ENCODE results near the gene CNTN5. TPM values are rescaled to one million over a fixed set of nuclear protein-coding genes. Genes with fewer than 3 reads are reported as not detected.

The CNTN5 gene
- polyA plus RNA-seq, 2 donors: not detected

DNA sequence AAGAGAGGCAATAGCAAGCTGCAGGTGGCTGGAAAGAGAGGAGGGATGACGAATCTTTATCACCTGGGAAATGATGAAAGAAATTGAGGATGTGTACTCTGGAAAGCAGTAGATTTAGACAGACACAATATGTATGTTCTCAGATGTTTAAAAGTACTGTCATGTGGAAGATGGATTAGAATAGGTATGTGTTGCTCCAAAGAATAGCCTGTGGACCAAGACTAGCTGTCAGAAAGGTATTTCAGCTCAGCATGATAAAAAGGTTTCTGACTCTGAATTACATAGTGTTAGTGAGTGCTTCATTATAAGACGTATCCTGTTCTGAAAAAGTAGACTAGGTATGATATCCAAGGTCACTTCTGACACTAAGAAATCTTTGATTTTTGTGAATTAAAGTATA lies 322.4 kb downstream of the CNTN5 start:
- Histone ChIP-seq H3K27ac (ENCODE audit: low read depth in 2 of 2, low read length in 1 of 2) (no peak overlapping the region), H3K4me1 (ENCODE audit: control insufficient read depth in 2 of 2, insufficient read depth in 2 of 2, low read length in 1 of 2) (no peaks in the 10 kb centered on the region), H3K9me3 (ENCODE audit: control insufficient read depth in 2 of 2, insufficient read depth in 1 of 2, low read depth in 1 of 2, low read length in 1 of 2) (no peaks in the 10 kb centered on the region), H3K4me3 (ENCODE audit: low read depth in 1 of 2, low read length in 2 of 2) (no peak overlapping the region), H3K27me3 (ENCODE audit: control insufficient read depth in 1 of 2, insufficient read depth in 2 of 2, low read length in 2 of 2) (no peaks in the 10 kb centered on the region), H3K36me3 (ENCODE audit: control insufficient read depth in 2 of 2, insufficient read depth in 2 of 2, low read length in 1 of 2) (no peaks in the 10 kb centered on the region)
- 56 to 60% methylated on average over 2 of the region's 2 CpGs for WGBS, 2 donors

DNA sequence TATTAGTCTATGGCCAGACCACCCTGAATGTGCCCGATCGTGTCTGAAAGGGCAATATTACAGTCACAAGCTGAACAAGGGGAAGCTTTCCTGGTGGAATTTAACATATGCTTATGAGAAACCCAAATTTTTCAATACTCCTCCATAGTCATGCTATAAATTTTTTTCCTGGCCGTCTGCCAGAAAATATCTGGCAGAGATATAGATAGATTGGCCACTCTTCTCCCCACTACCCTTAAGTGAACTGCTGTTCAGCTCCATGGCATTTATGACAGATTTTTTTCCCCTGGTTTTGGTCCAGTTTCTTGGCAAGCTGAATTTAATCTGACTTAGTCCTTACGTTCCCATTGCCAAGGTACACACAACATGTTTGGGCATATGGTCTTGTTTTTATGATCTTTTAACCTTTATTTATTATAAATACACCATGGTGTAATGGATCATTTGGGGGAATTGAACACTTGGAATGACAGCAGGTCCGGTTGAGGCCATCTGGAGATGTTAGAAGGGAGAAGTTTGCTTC lies 328.5 kb downstream of the CNTN5 start:
- no peak overlapping the region for H3K27ac ChIP-seq (ENCODE audit: low read depth in 2 of 2, low read length in 1 of 2)
- no peaks in the 10 kb centered on the region for H3K9me3 ChIP-seq (ENCODE audit: control insufficient read depth in 2 of 2, insufficient read depth in 1 of 2, low read depth in 1 of 2, low read length in 1 of 2)
- no peak overlapping the region for H3K4me3 ChIP-seq (ENCODE audit: low read depth in 1 of 2, low read length in 2 of 2)
- 50 to 63% methylated on average over 5 of the region's 5 CpGs for WGBS, 2 donors
- H3K27me3 ChIP-seq (ENCODE audit: control insufficient read depth in 1 of 2, insufficient read depth in 2 of 2, low read length in 2 of 2): no peaks in the 10 kb centered on the region
- H3K4me1 ChIP-seq (ENCODE audit: control insufficient read depth in 2 of 2, insufficient read depth in 2 of 2, low read length in 1 of 2): no peaks in the 10 kb centered on the region
- H3K36me3 ChIP-seq (ENCODE audit: control insufficient read depth in 2 of 2, insufficient read depth in 2 of 2, low read length in 1 of 2): no peaks in the 10 kb centered on the region

DNA sequence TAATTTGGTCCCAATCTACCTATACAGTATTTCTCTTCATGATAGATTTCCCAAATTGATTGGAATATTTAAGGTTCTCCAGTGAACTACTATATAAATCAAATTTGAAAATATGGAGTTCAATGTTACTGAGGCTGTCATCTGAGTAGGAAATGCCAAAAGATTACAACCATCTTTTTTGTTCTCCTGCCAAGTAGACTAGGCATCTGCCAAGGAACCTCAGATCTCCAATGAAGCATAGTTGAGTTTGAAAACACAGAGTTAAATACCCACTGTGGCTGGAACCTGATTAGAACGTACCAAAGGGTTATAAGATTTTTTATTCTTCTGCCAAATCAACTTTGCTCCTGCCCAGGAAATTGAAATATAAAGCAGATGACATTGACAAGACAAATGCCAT lies 330.9 kb downstream of the CNTN5 start:
- Histone ChIP-seq H3K36me3 (ENCODE audit: control insufficient read depth in 2 of 2, insufficient read depth in 2 of 2, low read length in 1 of 2) (no peaks in the 10 kb centered on the region), H3K27me3 (ENCODE audit: control insufficient read depth in 1 of 2, insufficient read depth in 2 of 2, low read length in 2 of 2) (no peaks in the 10 kb centered on the region), H3K4me3 (ENCODE audit: low read depth in 1 of 2, low read length in 2 of 2) (no peak overlapping the region), H3K4me1 (ENCODE audit: control insufficient read depth in 2 of 2, insufficient read depth in 2 of 2, low read length in 1 of 2) (no peaks in the 10 kb centered on the region), H3K27ac (ENCODE audit: low read depth in 2 of 2, low read length in 1 of 2) (no peak overlapping the region), H3K9me3 (ENCODE audit: control insufficient read depth in 2 of 2, insufficient read depth in 1 of 2, low read depth in 1 of 2, low read length in 1 of 2) (no peaks in the 10 kb centered on the region)
- 7 to 10% methylated on average over 1 of the region's 1 CpG for WGBS, 2 donors

DNA sequence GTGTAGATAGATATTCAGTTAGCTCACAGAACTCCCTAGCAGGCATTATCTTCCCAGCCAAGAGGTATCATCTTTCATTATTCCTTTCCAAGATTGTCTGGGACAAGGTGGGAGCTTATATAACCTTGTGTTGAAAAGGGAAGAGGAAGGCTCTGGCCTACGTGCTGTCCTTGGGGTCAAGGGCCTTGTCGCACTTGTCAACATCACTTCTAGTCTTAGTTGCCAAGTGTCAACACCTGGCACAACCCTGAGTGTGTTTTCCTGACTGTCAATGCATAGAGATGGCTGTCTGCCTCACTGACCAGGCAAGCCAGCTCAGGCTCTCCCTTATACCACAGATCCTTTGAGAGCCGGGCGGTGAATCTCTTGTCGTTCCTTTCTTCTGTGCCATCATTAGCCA lies 331.9 kb downstream of the CNTN5 start:
- no peaks in the 10 kb centered on the region for H3K4me1 ChIP-seq (ENCODE audit: control insufficient read depth in 2 of 2, insufficient read depth in 2 of 2, low read length in 1 of 2)
- H3K36me3 ChIP-seq (ENCODE audit: control insufficient read depth in 2 of 2, insufficient read depth in 2 of 2, low read length in 1 of 2): no peaks in the 10 kb centered on the region
- no peaks in the 10 kb centered on the region for H3K27me3 ChIP-seq (ENCODE audit: control insufficient read depth in 1 of 2, insufficient read depth in 2 of 2, low read length in 2 of 2)
- no peaks in the 10 kb centered on the region for H3K9me3 ChIP-seq (ENCODE audit: control insufficient read depth in 2 of 2, insufficient read depth in 1 of 2, low read depth in 1 of 2, low read length in 1 of 2)
- 75 to 76% methylated on average over 5 of the region's 5 CpGs for WGBS, 2 donors
- H3K27ac ChIP-seq (ENCODE audit: low read depth in 2 of 2, low read length in 1 of 2): no peak overlapping the region
- no peak overlapping the region for H3K4me3 ChIP-seq (ENCODE audit: low read depth in 1 of 2, low read length in 2 of 2)

DNA sequence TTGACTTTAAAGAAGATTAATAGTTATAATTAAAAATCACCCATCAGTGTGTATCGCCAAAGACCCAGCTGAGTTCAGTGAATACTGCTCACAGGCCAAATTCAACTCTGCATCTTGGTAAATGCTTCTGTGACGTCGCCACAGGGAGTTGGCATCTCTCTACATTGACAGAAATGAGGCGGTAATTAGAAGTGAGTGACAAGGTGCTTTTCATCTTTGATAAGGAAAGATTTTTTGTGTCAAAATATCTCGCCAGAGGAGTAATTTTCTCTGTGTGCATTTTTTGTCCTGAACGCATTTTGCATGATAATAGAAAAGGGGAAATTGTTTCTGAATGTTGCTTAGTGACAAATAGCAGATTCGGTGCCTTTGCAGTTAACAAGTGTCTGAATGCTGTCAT lies 345.8 kb downstream of the CNTN5 start:
- Histone ChIP-seq H3K27ac (ENCODE audit: low read depth in 2 of 2, low read length in 1 of 2) (no peak overlapping the region), H3K4me3 (ENCODE audit: low read depth in 1 of 2, low read length in 2 of 2) (no peak overlapping the region), H3K36me3 (ENCODE audit: control insufficient read depth in 2 of 2, insufficient read depth in 2 of 2, low read length in 1 of 2) (no peaks in the 10 kb centered on the region), H3K27me3 (ENCODE audit: control insufficient read depth in 1 of 2, insufficient read depth in 2 of 2, low read length in 2 of 2) (no peaks in the 10 kb centered on the region), H3K9me3 (ENCODE audit: control insufficient read depth in 2 of 2, insufficient read depth in 1 of 2, low read depth in 1 of 2, low read length in 1 of 2) (no peaks in the 10 kb centered on the region), H3K4me1 (ENCODE audit: control insufficient read depth in 2 of 2, insufficient read depth in 2 of 2, low read length in 1 of 2) (no peaks in the 10 kb centered on the region)
- WGBS, 2 donors: 78 to 81% methylated on average over 7 of the region's 7 CpGs

DNA sequence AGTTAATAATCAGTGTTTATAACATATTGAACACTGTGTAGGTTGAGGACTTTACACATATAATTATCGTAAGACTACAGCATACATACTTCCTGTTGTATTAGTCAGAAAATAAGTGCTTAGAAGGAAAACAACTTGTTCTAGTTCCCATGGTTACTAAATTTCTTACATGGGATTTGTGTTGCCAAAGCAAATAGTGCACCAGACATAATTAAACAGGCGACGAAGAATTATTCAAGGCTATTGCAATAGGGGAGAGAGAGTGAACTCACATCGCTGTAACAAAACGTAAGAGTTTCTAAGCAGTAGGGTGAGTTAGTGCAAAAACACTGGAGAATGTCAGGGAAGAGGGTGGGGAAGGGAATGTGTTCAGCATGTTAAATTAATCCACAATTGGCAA lies 347.8 kb downstream of the CNTN5 start:
- Histone ChIP-seq H3K4me1 (ENCODE audit: control insufficient read depth in 2 of 2, insufficient read depth in 2 of 2, low read length in 1 of 2) (no peaks in the 10 kb centered on the region), H3K9me3 (ENCODE audit: control insufficient read depth in 2 of 2, insufficient read depth in 1 of 2, low read depth in 1 of 2, low read length in 1 of 2) (no peaks in the 10 kb centered on the region), H3K36me3 (ENCODE audit: control insufficient read depth in 2 of 2, insufficient read depth in 2 of 2, low read length in 1 of 2) (no peaks in the 10 kb centered on the region), H3K4me3 (ENCODE audit: low read depth in 1 of 2, low read length in 2 of 2) (no peak overlapping the region), H3K27ac (ENCODE audit: low read depth in 2 of 2, low read length in 1 of 2) (no peak overlapping the region), H3K27me3 (ENCODE audit: control insufficient read depth in 1 of 2, insufficient read depth in 2 of 2, low read length in 2 of 2) (no peaks in the 10 kb centered on the region)
- 35 to 44% methylated on average over 5 of the region's 5 CpGs for WGBS, 2 donors

DNA sequence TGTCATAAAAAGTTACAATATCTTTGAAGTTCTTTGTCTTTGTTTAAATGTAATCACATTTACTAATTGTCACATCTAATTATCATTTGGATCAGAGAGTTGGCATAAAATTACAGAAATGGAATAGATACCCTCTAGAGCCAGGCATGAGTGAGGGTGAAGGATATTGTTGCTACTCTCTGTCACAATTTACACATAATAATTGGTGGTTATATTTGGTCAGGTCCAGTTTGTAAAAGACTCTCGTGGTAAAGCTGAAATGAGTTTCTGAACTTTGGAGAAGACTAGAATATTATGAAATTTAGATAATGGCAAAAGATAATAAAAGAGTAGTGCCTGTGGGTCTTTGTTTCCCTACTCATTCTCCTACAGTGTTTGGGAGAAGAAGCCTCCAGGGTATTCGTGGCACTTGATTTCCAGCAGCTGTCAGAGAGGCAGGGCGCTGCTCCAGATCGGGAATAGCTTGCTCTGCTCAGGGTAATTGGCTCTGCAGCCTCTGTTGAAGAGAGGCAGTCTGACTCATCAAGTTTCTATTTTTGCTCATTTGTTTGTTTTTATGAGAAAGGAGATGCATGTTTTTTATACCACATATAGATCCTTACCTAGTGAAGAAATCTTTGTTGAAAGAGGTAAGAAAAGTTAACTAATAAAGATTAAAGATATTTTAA lies 349.9 kb downstream of the CNTN5 start:
- Histone ChIP-seq H3K36me3 (ENCODE audit: control insufficient read depth in 2 of 2, insufficient read depth in 2 of 2, low read length in 1 of 2) (no peaks in the 10 kb centered on the region), H3K4me3 (ENCODE audit: low read depth in 1 of 2, low read length in 2 of 2) (no peak overlapping the region), H3K27ac (ENCODE audit: low read depth in 2 of 2, low read length in 1 of 2) (no peak overlapping the region), H3K4me1 (ENCODE audit: control insufficient read depth in 2 of 2, insufficient read depth in 2 of 2, low read length in 1 of 2) (no peaks in the 10 kb centered on the region), H3K9me3 (ENCODE audit: control insufficient read depth in 2 of 2, insufficient read depth in 1 of 2, low read depth in 1 of 2, low read length in 1 of 2) (no peaks in the 10 kb centered on the region), H3K27me3 (ENCODE audit: control insufficient read depth in 1 of 2, insufficient read depth in 2 of 2, low read length in 2 of 2) (no peaks in the 10 kb centered on the region)
- 15 to 27% methylated on average over 4 of the region's 4 CpGs for whole genome bisulfite sequencing, 2 donors

DNA sequence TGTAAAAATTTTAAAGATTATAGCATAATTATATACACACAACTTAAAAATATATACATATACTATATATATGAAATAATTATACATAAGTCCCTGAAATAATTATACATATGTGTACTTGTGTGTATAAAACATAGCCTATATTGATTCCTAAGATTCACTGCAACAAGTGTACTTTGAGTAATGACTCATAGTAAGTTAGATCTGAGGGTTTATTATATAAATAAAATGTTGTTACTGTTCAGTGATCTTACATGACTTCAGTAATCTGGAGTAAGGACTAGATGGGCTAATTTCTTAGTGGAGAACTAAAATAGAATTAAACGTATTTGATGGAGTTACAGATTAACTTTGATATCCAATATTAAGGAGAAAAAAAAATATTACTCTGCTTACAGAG lies 350.5 kb downstream of the CNTN5 start:
- no peaks in the 10 kb centered on the region for H3K9me3 ChIP-seq (ENCODE audit: control insufficient read depth in 2 of 2, insufficient read depth in 1 of 2, low read depth in 1 of 2, low read length in 1 of 2)
- 68 to 83% methylated on average over 1 of the region's 1 CpG for WGBS, 2 donors

DNA sequence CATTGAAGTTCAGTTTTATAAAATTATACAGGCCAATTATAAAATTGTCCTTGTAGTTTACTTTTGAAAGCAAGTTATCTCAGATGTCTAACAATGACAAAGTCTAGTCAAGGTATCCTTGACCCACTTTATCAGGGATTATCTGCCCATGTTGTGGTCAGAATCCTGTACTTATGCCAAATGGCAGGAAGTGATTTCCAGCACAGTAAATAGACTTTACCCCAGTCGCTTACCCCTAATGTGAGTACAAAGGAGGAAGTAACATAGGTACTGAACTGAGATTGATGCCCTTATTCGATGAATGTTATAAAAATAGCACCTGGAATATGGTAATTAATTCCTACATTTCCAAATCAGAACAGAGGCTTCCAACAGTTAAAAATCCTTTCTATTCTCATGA lies 355.7 kb downstream of the CNTN5 start:
- no peaks in the 10 kb centered on the region for H3K4me1 ChIP-seq (ENCODE audit: control insufficient read depth in 2 of 2, insufficient read depth in 2 of 2, low read length in 1 of 2)
- 63 to 70% methylated on average over 2 of the region's 2 CpGs for whole genome bisulfite sequencing, 2 donors

More for the DNA sequence above, 350.5 kb downstream of the CNTN5 start:
- Histone ChIP-seq H3K36me3 (ENCODE audit: control insufficient read depth in 2 of 2, insufficient read depth in 2 of 2, low read length in 1 of 2) (no peaks in the 10 kb centered on the region), H3K27me3 (ENCODE audit: control insufficient read depth in 1 of 2, insufficient read depth in 2 of 2, low read length in 2 of 2) (no peaks in the 10 kb centered on the region), H3K27ac (ENCODE audit: low read depth in 2 of 2, low read length in 1 of 2) (no peak overlapping the region), H3K4me1 (ENCODE audit: control insufficient read depth in 2 of 2, insufficient read depth in 2 of 2, low read length in 1 of 2) (no peaks in the 10 kb centered on the region), H3K4me3 (ENCODE audit: low read depth in 1 of 2, low read length in 2 of 2) (no peak overlapping the region)

DNA sequence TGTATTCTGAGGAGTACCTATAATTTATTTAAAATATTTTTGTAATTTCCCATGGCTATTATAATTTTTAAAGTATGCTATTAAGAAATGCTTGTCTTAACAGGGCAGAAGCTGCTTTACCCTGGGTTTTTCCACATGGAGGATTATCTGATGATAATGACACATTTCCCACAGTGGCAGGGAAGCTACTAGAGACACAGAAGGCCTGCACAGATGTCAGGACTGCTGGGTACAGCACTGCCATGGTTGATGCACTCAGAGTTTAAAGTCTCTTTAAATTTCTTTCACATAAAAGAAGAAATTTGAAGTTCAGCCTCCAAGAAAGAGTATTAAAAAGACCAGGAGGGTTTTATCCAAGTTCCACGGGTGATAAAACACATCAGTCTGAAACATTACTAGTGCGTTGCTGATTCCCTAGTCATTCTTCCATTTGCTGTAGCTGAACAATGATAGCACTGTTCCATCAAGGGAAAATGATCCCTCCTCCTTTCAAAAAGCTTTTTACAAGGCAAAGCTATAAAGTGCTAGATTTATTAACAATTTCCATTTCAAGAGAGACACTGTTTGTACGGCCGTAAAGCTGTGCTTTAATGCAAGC lies 363.0 kb downstream of the CNTN5 start:
- H3K9me3 ChIP-seq (ENCODE audit: control insufficient read depth in 2 of 2, insufficient read depth in 1 of 2, low read depth in 1 of 2, low read length in 1 of 2): no peaks in the 10 kb centered on the region
- no peak overlapping the region for H3K4me3 ChIP-seq (ENCODE audit: low read depth in 1 of 2, low read length in 2 of 2)
- H3K4me1 ChIP-seq (ENCODE audit: control insufficient read depth in 2 of 2, insufficient read depth in 2 of 2, low read length in 1 of 2): no peaks in the 10 kb centered on the region
- H3K27me3 ChIP-seq (ENCODE audit: control insufficient read depth in 1 of 2, insufficient read depth in 2 of 2, low read length in 2 of 2): no peaks in the 10 kb centered on the region
- no peak overlapping the region for H3K27ac ChIP-seq (ENCODE audit: low read depth in 2 of 2, low read length in 1 of 2)
- no peaks in the 10 kb centered on the region for H3K36me3 ChIP-seq (ENCODE audit: control insufficient read depth in 2 of 2, insufficient read depth in 2 of 2, low read length in 1 of 2)
- 76 to 88% methylated on average over 4 of the region's 4 CpGs for WGBS, 2 donors

More for the DNA sequence above, 355.7 kb downstream of the CNTN5 start:
- no peak overlapping the region for H3K4me3 ChIP-seq (ENCODE audit: low read depth in 1 of 2, low read length in 2 of 2)
- H3K27me3 ChIP-seq (ENCODE audit: control insufficient read depth in 1 of 2, insufficient read depth in 2 of 2, low read length in 2 of 2): no peaks in the 10 kb centered on the region
- H3K36me3 ChIP-seq (ENCODE audit: control insufficient read depth in 2 of 2, insufficient read depth in 2 of 2, low read length in 1 of 2): no peaks in the 10 kb centered on the region
- no peak overlapping the region for H3K27ac ChIP-seq (ENCODE audit: low read depth in 2 of 2, low read length in 1 of 2)
- H3K9me3 ChIP-seq (ENCODE audit: control insufficient read depth in 2 of 2, insufficient read depth in 1 of 2, low read depth in 1 of 2, low read length in 1 of 2): no peaks in the 10 kb centered on the region
